NB4 (cell line): ENCODE results near the gene ARRDC4.

Experiments used
- DNase-seq: peaks from one replicate; pipeline ENCODE4 v3.0.0; 2010; ENCODE audit warnings: low read depth
- H3K4me3 ChIP-seq: one replicate; pipeline ENCODE4 v1.5.1; 2011; ENCODE audit warnings: mild to moderate bottlenecking, low read depth, low read length, moderate library complexity
- CTCF ChIP-seq: IDR thresholded peaks from one replicate; pipeline ENCODE4 v1.5.1; 2012; ENCODE audit warnings: low read depth, low read length
- MYC ChIP-seq: IDR thresholded peaks from 2 replicates; pipeline ENCODE4 v1.6.1; 2011; ENCODE audit warnings: low read depth, low read length
- POLR2A ChIP-seq: IDR thresholded peaks from 2 replicates; pipeline ENCODE4 v1.6.1; 2011; ENCODE audit warnings: mild to moderate bottlenecking; ENCODE audit not compliant: insufficient read length; ENCODE audit errors: extremely low read depth
- TF ChIP-seq, protein P1 (sequence below): IDR thresholded peaks from 2 replicates; pipeline ENCODE4 v1.6.1; 2011; ENCODE audit warnings: low read depth, low read length

The ARRDC4 gene

DNA sequence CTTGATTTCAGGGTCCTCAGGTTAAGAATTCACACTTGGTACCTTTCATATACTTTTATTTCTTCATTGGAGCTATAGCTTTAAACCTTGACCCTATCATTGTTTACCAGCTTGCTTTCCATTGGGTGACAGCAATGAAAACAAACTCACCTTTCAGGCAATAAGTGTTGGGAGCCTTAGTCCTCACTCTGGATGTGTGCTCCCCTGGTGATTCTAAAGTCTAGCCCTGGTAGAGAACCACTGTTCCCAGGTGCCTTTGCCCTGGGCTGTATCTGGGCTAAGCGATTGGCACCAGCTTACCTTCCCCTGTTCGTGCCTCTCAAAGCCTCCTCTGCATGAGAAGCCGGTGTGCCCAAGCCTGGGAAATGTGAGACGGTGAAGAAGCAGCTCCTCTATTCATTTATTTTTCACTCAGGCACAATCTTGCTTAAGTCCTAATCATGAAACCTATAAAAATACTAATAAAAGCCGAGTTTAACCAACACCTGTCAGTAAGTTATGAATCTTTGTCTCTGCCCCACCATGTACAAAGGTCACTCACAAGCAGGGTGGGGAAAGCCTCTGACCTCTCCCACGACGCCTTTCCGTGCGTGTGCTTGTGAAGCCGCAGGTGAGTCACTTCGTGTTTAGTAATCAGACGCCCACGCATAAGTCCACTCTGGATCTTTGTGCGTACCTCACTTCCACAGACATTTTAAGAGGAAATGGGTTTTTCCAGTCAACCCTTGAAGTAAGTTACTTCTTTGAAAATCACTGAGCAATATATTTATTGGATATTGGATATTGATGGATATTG is 12.8 kb upstream of the ARRDC4 start:
- no peak overlapping the region for H3K4me3 ChIP-seq
- no peak for DNase-seq
- TF ChIP-seq POLR2A (no peak), MYC (no peak), CTCF (no peak)
- TF ChIP-seq, protein P1, sequence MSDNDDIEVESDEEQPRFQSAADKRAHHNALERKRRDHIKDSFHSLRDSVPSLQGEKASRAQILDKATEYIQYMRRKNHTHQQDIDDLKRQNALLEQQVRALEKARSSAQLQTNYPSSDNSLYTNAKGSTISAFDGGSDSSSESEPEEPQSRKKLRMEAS: no peak

DNA sequence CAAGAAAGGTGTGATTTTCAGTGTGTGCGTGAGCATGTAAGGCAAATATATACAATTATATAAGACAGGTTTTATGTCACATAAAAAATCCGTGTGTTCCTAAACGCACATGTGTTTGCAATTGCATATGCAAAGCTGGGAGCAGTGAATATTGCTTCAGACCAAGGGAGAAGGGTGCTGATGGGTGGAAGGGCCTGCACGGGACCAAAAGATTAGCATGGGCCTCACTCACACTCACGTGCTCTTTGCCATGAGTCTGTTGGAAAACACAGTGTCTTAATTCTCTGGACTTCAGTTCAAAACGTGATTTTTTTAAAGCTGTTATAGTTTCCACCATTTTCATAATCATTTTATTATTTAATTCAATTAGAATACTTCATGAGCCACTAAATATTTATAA is 7.2 kb upstream of the ARRDC4 start:
- TF ChIP-seq, protein P1: no peak
- TF ChIP-seq CTCF: no peak
- TF ChIP-seq MYC: no peak
- TF ChIP-seq POLR2A: no peak
- H3K4me3 ChIP-seq: no peak overlapping the region
- no peak for DNase-seq

DNA sequence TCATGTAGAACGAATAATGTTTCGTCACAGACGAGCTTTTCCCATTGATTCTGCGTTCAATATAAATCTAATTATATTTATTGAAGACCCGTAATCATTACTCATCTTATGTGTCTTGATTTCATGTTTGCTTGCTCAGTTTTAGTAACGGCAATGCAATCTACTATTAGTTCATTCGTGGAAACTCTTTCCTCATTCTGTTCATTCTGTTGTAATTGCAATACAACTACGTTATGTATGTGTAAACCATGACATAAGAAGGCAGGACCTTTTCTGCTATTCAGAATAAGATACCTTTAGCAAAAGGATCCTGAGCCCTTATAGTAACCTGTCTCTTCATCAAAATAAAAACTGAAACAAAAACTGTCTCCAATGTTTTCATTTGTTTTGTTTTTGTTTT is 6.8 kb upstream of the ARRDC4 start:
- H3K4me3 ChIP-seq: no peak overlapping the region
- TF ChIP-seq CTCF: no peak
- no peak for TF ChIP-seq POLR2A
- no peak for TF ChIP-seq MYC
- TF ChIP-seq, protein P1: no peak
- no peak for DNase-seq

DNA sequence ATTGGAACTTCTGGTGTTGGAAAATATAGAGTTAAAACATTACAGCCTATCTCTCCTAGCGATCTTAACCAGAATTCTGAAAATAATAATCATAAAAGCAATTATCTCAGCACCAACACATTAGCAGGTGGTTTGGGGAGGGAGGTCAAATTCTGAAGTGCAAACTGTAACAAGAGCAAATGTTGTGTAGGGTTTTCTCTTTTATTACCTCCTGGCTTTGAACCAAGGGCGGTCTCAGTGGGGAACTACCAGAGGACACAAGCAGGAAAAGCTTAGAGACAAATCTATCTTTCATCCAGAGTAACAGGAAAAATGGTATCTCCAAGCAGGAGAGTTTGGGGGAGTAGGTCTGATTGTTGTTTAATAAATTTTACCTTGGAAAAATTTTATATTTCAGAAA is 5.5 kb upstream of the ARRDC4 start:
- no peak for DNase-seq
- H3K4me3 ChIP-seq: no peak overlapping the region
- no peak for TF ChIP-seq MYC
- TF ChIP-seq POLR2A: no peak
- TF ChIP-seq, protein P1: no peak
- no peak for TF ChIP-seq CTCF

- no peak for DNase-seq
- no peak for TF ChIP-seq MYC
- no peak for TF ChIP-seq CTCF
- TF ChIP-seq, protein P1: no peak
- TF ChIP-seq POLR2A: no peak
- H3K4me3 ChIP-seq: no peak overlapping the region
Measured at GRCh38 chr15:97955529-97955928, 5.0 kb upstream of the ARRDC4 start.
